Body of pancreas (tissue), 4 donors: ENCODE data around the gene IL1RAPL1.

Experiments used
- POLR2A ChIP-seq, 3 donors: fragments of 450-650 bp; IDR thresholded peaks; one replicate each; pipeline ENCODE4 v1.6.1; 2016; ENCODE audit warnings: antibody characterized with exemption in 3 of 3, mild to moderate bottlenecking in 2 of 3
- TF ChIP-seq, protein P1 (sequence below), 7 experiments: fragments of 450-650 bp in 4 of 7; fragments of 200-600 bp in 3 of 7; sonication (generic) in 3 of 7; IDR thresholded peaks; one replicate each; pipeline ENCODE4 v1.5.1; 2016 to 2019; ENCODE audit warnings: antibody characterized with exemption in 7 of 7

DNA sequence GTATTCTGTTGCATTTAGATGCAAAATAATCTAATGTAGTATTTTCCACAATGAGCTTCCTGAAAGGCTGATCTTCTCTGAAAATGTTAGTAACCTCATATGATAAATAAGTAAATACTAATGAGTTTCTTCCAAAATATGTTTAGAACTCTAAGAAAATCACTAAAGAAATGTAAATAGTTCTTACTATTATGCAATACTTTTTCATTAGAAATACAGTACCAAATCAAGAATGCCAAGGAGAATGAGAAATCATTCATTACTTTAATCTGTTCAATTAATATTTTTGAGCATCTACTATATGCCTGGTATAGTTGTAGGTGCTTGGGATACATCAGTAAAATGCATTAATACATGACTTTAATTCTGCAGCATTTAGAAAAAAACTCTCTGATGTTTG is 130.6 kb downstream of the IL1RAPL1 start:
- no peak for TF ChIP-seq POLR2A (IDR thresholded peaks at IDR 0.05)
- TF ChIP-seq, protein P1, sequence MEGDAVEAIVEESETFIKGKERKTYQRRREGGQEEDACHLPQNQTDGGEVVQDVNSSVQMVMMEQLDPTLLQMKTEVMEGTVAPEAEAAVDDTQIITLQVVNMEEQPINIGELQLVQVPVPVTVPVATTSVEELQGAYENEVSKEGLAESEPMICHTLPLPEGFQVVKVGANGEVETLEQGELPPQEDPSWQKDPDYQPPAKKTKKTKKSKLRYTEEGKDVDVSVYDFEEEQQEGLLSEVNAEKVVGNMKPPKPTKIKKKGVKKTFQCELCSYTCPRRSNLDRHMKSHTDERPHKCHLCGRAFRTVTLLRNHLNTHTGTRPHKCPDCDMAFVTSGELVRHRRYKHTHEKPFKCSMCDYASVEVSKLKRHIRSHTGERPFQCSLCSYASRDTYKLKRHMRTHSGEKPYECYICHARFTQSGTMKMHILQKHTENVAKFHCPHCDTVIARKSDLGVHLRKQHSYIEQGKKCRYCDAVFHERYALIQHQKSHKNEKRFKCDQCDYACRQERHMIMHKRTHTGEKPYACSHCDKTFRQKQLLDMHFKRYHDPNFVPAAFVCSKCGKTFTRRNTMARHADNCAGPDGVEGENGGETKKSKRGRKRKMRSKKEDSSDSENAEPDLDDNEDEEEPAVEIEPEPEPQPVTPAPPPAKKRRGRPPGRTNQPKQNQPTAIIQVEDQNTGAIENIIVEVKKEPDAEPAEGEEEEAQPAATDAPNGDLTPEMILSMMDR (IDR thresholded peaks at IDR 0.05): no peak
